Nephron progenitor cell (in vitro differentiated cells): Measurements from ENCODE around the gene GYG1.

Source experiments
- DNase-seq: peaks from one replicate; pipeline ENCODE4 v3.0.0; 2021
- H3K27ac Mint-ChIP-seq: 2 replicates; pipeline ENCODE4 v1.8.0; 2021; ENCODE audit warnings: mild to moderate bottlenecking, moderate library complexity, mixed read lengths
- H3K27me3 Mint-ChIP-seq: 2 replicates; pipeline ENCODE4 v1.8.0; 2021; ENCODE audit warnings: mild to moderate bottlenecking, low read depth, mixed read lengths; ENCODE audit not compliant: poor library complexity
- H3K36me3 Mint-ChIP-seq: 2 replicates; pipeline ENCODE4 v1.8.0; 2021; ENCODE audit warnings: low read depth, mixed read lengths
- H3K4me1 Mint-ChIP-seq: 2 replicates; pipeline ENCODE4 v1.8.0; 2021; ENCODE audit warnings: mixed read lengths
- H3K4me3 Mint-ChIP-seq: 2 replicates; pipeline ENCODE4 v1.8.0; 2021; ENCODE audit warnings: mild to moderate bottlenecking, moderate library complexity, mixed read lengths
- H3K9me3 Mint-ChIP-seq: 2 replicates; pipeline ENCODE4 v1.8.0; 2021; ENCODE audit warnings: mild to moderate bottlenecking, moderate library complexity, mixed read lengths
- TF ChIP-seq, protein P1 (sequence below): fragments of 200-600 bp; sonication (generic); IDR thresholded peaks from 2 replicates; pipeline ENCODE4 v1.5.0; 2021; ENCODE audit warnings: antibody characterized with exemption

Gene GYG1

DNA sequence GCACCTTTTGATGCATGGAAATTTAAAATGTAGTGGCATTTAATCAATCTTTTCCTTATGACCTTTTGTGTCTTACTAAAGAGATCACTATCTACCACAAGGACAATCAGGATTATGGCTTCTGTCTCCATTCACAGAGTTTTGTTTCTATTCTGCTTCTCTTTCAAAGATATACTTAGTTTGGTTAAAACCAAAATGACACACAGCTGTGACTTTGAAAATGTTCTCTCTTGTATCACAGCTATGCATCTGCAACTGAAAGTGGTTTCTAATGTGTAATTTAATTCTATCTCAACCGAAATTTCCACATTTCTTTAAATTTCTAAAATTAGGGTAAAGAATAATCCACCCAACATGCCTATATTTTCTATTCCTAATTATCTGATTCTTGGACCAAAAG, 67.3 kb downstream of the GYG1 start:
- no peaks in the 10 kb centered on the region for H3K4me1 Mint-ChIP-seq
- H3K27me3 Mint-ChIP-seq: no peaks in the 10 kb centered on the region
- TF ChIP-seq, protein P1, sequence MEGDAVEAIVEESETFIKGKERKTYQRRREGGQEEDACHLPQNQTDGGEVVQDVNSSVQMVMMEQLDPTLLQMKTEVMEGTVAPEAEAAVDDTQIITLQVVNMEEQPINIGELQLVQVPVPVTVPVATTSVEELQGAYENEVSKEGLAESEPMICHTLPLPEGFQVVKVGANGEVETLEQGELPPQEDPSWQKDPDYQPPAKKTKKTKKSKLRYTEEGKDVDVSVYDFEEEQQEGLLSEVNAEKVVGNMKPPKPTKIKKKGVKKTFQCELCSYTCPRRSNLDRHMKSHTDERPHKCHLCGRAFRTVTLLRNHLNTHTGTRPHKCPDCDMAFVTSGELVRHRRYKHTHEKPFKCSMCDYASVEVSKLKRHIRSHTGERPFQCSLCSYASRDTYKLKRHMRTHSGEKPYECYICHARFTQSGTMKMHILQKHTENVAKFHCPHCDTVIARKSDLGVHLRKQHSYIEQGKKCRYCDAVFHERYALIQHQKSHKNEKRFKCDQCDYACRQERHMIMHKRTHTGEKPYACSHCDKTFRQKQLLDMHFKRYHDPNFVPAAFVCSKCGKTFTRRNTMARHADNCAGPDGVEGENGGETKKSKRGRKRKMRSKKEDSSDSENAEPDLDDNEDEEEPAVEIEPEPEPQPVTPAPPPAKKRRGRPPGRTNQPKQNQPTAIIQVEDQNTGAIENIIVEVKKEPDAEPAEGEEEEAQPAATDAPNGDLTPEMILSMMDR: no peak
- no peak for DNase-seq
- H3K4me3 Mint-ChIP-seq: no peak overlapping the region
- H3K9me3 Mint-ChIP-seq: no peaks in the 10 kb centered on the region
- no peak overlapping the region for H3K27ac Mint-ChIP-seq
- H3K36me3 Mint-ChIP-seq: peaks cover 81% of the 10 kb centered on the region

DNA sequence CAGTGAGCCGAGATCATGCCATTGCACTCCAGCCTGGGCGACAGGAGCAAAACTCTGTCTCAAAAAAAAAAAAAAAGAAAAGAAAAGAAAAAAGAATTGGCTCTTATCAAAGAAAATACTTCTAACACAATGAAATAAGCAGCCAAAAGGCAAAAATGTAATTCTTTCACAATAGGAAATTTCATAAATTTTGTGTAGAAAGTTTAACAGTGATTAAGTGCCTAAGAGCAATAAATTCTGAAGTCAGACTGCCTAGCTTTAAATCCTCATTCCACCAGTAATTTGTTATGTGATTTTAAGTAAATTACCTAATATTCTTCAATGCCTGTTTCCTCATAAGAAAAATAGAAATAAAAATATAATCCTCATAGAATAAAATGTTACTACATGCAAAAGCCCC, 70.4 kb downstream of the GYG1 start:
- no peaks in the 10 kb centered on the region for H3K9me3 Mint-ChIP-seq
- H3K27me3 Mint-ChIP-seq: no peaks in the 10 kb centered on the region
- H3K4me3 Mint-ChIP-seq: no peak overlapping the region
- H3K27ac Mint-ChIP-seq: no peak overlapping the region
- H3K36me3 Mint-ChIP-seq: peaks cover 76% of the 10 kb centered on the region
- DNase-seq: no peak
- no peaks in the 10 kb centered on the region for H3K4me1 Mint-ChIP-seq
- TF ChIP-seq, protein P1: no peak

DNA sequence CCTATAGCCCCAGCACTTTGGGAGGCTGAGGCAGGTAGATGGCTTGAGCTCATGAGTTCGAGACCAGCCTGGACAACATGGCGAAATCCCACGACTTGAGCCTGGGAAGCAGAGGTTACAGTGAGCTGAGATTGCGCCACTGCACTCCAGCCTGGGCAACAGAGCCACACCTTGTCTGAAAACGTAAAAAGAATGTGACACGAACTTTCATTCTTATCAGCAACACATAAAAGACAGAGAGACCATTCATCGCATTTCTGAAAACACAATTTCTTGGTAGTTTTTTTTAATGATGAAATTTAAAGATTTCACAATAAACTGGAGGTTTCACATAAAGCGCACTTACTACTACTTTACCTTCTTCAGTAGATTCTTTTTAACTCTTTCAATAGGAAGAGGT, 76.5 kb downstream of the GYG1 start:
- H3K4me1 Mint-ChIP-seq: no peaks in the 10 kb centered on the region
- no peak for DNase-seq
- TF ChIP-seq, protein P1: no peak
- H3K27me3 Mint-ChIP-seq: no peaks in the 10 kb centered on the region
- H3K36me3 Mint-ChIP-seq: peaks cover 62% of the 10 kb centered on the region
- no peak overlapping the region for H3K4me3 Mint-ChIP-seq
- no peaks in the 10 kb centered on the region for H3K9me3 Mint-ChIP-seq
- no peak overlapping the region for H3K27ac Mint-ChIP-seq
